ENCODE results near the gene DTX2. TPM values are rescaled to one million over a fixed set of nuclear protein-coding genes. Genes with fewer than 3 reads are reported as not detected.
"Not testable (repeated sequence)": the region's sequence is repeated elsewhere in the genome, so short reads cannot be mapped to it uniquely, and the experiment has no call there.

Gene DTX2
- total RNA-seq (2012; rRNA removed) (1.8 and 3.1 TPM in 2 replicates), polyA plus RNA-seq (2012; rRNA removed) (7.1 and 7.7 TPM in 2 replicates), Bru-seq, nascent RNA (percentile 60 among the genes with signal in this experiment), BruChase-seq, experiment 1, labeled RNA remaining after a 6-hour chase (percentile 79 among the genes with signal in this experiment), BruChase-seq, experiment 2, labeled RNA remaining after a 2-hour chase (percentile 66 among the genes with signal in this experiment)
- polyA plus RNA-seq (2012; cell fraction: cytosol; rRNA removed): 5.4 and 14.3 TPM in 2 replicates
- polyA plus RNA-seq (2012; cell fraction: nucleus; rRNA removed; ENCODE audit: low replicate concordance): 20.3 and 42.6 TPM in 2 replicates
- long read RNA-seq, partial matches to known transcripts: 8 of 12 reads
- long read RNA-seq, other reads (novel, unspliced or antisense): 2 of 12 reads

DNA sequence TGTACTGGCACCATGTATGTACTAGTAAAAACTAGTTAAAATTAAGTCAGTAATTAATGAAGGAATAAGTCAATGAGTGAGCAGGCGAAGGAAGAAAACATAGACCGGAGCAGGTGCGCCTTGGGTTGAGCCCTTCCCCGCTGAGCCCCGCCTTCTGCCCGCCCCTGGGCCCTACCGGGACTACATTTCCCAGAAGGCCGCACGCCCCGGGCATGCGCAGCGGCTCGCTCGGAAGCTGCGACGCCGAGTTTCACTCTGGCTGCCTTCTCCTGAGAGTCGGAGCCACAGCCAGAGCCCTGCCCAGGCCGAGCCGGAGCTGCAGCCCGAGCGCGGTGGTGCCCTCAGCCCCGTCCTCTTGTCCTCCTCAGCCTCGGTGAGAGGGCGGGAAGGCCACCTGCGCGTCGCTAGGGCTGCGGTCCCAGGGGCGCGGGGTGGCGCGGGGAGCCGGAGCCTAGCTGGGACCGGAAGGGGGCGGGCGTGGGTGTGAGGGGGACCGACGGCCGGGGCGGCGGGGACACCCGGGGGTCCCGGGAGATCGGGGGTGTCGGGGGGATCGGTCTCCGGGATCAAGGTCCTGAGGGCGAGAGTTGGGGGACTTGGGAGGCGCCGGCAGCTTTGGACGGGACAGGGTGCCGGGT, at the start of gene DTX2:
TSS of gene DTX2 (plus strand) at position 246 of the 638 bp plus-strand sequence. CDS start 18,801 bp downstream, outside the sequence.
- H3K23ac ChIP-seq (ENCODE audit: low read depth, low read length); H2AK9ac ChIP-seq (replicated peaks; ENCODE audit: low read depth, low read length, poor library complexity); H2AK5ac ChIP-seq (ENCODE audit: low read depth, low read length); POLR2A ChIA-PET (ENCODE audit: unreplicated experiment); H3K4me1 ChIP-seq (ENCODE audit: control insufficient read depth, insufficient read depth, low read length); H2BK120ac ChIP-seq (ENCODE audit: low read depth, low read length); in situ Hi-C loops (cut with MboI; ENCODE audit: low sequenced_read_pairs); BruUV-seq (replicated peaks); H3K9me3 ChIP-seq (ENCODE audit: control insufficient read depth, insufficient read depth, low read length); H3K4me2 ChIP-seq (ENCODE audit: low read depth, low read length); H4K91ac ChIP-seq (ENCODE audit: insufficient read depth, low read depth, low read length); H3K4ac ChIP-seq (ENCODE audit: low read depth, low read length); H3K27me3 ChIP-seq (ENCODE audit: control insufficient read depth, insufficient read depth, low read length); H4K20me1 ChIP-seq (ENCODE audit: insufficient read depth, low read length); H3K36me3 ChIP-seq (ENCODE audit: control insufficient read depth, insufficient read depth, low read length); H2BK20ac ChIP-seq (ENCODE audit: low read depth, low read length); H3K18ac ChIP-seq (ENCODE audit: low read depth, low read length); DNase-seq; intact Hi-C loops (cut with micrococcal nuclease); H3K9me1 ChIP-seq (ENCODE audit: insufficient read depth, low read length); H2AFZ ChIP-seq (replicated peaks; ENCODE audit: low read length, poor library complexity); H3K14ac ChIP-seq (replicated peaks; ENCODE audit: low read depth, low read length); H3K79me1 ChIP-seq (ENCODE audit: low read depth in 1 of 2, low read length in 2 of 2); dilution Hi-C loops (cut with HindIII; ENCODE audit: low sequenced_read_pairs, unreplicated experiment); H2BK15ac ChIP-seq (ENCODE audit: low read depth, low read length); H3K56ac ChIP-seq (ENCODE audit: extremely low read depth, insufficient read depth, low read length); CTCF ChIA-PET: not testable (repeated sequence)
- ATAC-seq (ENCODE audit: low read depth): peak; percentile 95
- H4K5ac ChIP-seq (ENCODE audit: low read depth, low read length): 0 out of 2 replicates have a peak within 1 kb of the TSS, but pooled peaks have one; percentile 56
- H3K9ac ChIP-seq (ENCODE audit: low read depth, low read length): peak within 1 kb of the TSS; percentile 85; the same call in 1 of the 2 replicates
- 0 out of 4 replicates have a peak within 1 kb of the TSS, but pooled peaks of 1 of the 2 experiments have one; percentile 25 for H4K8ac ChIP-seq (ENCODE audit: low read depth in 2 of 2, low read length in 2 of 2)
- peak within 1 kb of the TSS; percentile 94 for H3K27ac ChIP-seq (ENCODE audit: insufficient read depth, low read length)
- WGBS, 2 experiments (ENCODE audit: extremely low coverage in 2 of 2, insufficient read length in 1 of 2): no CpG with 5 or more reads among the region's 54 CpGs
- peak within 1 kb of the TSS; percentile 79 for H3K4me3 ChIP-seq (ENCODE audit: insufficient read depth, low read depth, low read length)
- peak within 1 kb of the TSS; percentile 89 for H2BK5ac ChIP-seq (ENCODE audit: low read depth, low read length, poor library complexity, severe bottlenecking)

Data from IMR-90 (cell line).